Suprapubic skin (tissue), 3 donors: ENCODE data around the gene GBP6.

Experiments used
- POLR2A ChIP-seq, 2 donors: fragments of 450-650 bp; IDR thresholded peaks; one replicate each; pipeline ENCODE4 v1.6.1; 2017; ENCODE audit warnings: antibody characterized with exemption in 2 of 2, mild to moderate bottlenecking in 2 of 2, moderate library complexity in 2 of 2
- TF ChIP-seq, protein P1 (sequence below), 2 donors: fragments of 200-600 bp in 1 of 2; fragments of 450-650 bp in 1 of 2; sonication (generic) in 1 of 2; IDR thresholded peaks; one replicate each; pipeline ENCODE4 v1.5.1; 2016 to 2019; ENCODE audit warnings: antibody characterized with exemption in 2 of 2, mild to moderate bottlenecking in 1 of 2, moderate library complexity in 1 of 2

DNA sequence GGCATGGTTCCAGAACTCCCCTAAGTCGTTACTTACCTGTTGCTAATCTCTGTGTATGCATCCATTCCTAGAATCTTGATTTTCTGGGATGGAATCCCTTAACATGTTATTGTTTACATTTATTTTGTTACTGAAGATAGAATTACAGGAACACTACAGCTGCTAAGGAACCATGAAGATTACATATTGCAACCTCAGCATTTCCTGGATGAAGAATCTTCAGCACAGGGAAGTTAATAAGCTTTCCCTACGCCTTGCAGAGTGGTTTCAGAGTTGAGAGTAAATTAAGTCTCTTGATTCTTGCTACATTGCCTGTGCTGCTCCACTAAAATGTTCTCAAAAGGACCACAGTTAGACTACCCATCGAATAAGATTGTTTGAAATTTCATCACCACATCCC, 31.4 kb upstream of the GBP6 start:
- TF ChIP-seq, protein P1, sequence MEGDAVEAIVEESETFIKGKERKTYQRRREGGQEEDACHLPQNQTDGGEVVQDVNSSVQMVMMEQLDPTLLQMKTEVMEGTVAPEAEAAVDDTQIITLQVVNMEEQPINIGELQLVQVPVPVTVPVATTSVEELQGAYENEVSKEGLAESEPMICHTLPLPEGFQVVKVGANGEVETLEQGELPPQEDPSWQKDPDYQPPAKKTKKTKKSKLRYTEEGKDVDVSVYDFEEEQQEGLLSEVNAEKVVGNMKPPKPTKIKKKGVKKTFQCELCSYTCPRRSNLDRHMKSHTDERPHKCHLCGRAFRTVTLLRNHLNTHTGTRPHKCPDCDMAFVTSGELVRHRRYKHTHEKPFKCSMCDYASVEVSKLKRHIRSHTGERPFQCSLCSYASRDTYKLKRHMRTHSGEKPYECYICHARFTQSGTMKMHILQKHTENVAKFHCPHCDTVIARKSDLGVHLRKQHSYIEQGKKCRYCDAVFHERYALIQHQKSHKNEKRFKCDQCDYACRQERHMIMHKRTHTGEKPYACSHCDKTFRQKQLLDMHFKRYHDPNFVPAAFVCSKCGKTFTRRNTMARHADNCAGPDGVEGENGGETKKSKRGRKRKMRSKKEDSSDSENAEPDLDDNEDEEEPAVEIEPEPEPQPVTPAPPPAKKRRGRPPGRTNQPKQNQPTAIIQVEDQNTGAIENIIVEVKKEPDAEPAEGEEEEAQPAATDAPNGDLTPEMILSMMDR (IDR thresholded peaks at IDR 0.05): no peak
- TF ChIP-seq POLR2A (IDR thresholded peaks at IDR 0.05): no peak
